ENCODE results near the gene CA11.
A peak's percentile ranks its signal among the peaks of the same experiment; 100 is the strongest.
"Not testable (repeated sequence)": the region's sequence is repeated elsewhere in the genome, so short reads cannot be mapped to it uniquely, and the experiment has no call there.

The CA11 gene

DNA sequence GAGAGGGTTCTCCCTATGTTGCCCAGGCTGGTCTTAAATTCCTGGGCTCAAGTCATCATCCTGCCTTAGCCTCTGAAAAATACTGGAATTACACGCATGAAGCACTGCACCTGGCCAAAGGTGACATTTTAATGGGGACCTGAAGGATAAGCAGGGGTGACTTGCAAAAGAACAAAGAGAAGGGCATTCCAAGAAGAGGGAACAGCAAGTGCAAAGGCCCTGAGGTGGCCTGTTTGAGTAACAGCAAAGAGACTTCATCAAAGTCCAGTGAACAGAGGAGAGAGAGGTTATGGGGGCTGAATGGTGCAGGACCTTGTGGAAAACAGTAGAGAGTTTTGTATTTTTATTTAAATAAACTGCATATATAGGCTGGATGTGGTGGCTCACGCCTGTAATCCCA, 4.1 kb downstream of the CA11 start:
- no peak for DNase-seq

GRCh38 chr19:48639483-48640375, 6.3 kb downstream of the CA11 start:
- no peak for DNase-seq

DNA sequence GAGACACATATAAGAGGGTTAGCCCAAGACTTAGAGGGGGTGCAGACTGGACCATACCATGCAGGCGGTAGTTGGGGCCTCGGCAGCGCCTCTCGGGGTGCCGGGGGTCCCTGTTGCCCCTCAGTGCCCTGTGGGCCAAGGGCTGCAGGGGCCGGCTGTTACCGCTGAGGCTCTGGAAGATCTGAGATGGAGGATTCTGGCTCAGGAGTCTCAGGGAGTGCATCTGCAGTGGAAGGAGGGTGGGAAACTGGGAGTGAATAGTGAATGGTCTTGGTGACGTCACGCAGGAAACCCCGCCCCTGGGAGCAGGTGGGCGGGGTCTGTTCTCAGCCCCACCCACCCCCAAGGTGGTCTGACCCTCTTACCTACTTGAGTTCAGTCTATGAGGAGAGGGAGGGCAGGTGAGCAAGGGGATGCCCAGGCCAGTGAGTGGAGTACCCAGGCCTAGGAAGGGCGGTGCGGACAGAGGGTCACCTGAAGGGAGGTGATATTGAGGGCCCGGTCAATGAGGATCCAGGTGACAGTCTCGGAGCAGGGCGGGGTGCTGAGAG, 7.1 kb downstream of the CA11 start:
- DNase-seq, result no peak

GRCh38 chr19:48637948-48638830, 7.8 kb downstream of the CA11 start:
- peak; percentile 82 for DNase-seq

GRCh38 chr19:48637449-48637947, 8.5 kb downstream of the CA11 start:
- peak; percentile 95 for DNase-seq

DNA sequence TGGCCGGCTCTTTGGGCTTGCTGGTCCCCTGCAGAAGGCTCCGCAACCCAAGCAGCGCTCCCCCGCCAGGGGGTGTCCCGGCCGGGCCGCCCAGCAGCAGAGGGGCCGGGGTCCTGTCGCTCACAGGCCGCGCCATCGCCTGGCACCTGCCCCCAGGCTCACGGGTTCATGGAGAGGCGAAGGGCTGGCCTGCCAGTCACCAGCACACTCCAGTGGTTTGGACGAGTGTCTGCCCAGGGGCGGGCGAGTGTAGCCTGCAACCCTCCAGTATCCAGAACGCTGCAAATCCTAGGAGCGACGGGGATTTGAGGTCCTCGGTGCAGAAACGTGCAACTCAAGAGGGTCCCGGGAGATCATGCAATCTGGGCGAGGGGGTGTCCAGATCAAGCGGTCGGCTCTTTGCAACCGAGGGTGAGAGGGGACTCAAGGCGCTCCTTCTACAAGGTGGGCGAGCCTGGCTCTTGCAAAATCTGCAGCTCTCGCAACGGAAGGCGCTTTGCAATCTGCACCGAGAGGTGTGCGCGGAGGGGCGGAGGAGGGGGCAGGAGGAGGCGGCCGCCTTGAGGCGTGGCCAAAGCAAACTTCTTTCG, 9.0 kb downstream of the CA11 start, which contains the start of gene DBP:
Gene DBP (minus strand): TSS at position 521 of the 590 bp plus-strand sequence. CDS start 385 bp downstream, at position 136.
- DNase-seq, result peak; percentile 31

GRCh38 chr19:48635966-48636858, 9.8 kb downstream of the CA11 start:
- no peak for DNase-seq

DNA sequence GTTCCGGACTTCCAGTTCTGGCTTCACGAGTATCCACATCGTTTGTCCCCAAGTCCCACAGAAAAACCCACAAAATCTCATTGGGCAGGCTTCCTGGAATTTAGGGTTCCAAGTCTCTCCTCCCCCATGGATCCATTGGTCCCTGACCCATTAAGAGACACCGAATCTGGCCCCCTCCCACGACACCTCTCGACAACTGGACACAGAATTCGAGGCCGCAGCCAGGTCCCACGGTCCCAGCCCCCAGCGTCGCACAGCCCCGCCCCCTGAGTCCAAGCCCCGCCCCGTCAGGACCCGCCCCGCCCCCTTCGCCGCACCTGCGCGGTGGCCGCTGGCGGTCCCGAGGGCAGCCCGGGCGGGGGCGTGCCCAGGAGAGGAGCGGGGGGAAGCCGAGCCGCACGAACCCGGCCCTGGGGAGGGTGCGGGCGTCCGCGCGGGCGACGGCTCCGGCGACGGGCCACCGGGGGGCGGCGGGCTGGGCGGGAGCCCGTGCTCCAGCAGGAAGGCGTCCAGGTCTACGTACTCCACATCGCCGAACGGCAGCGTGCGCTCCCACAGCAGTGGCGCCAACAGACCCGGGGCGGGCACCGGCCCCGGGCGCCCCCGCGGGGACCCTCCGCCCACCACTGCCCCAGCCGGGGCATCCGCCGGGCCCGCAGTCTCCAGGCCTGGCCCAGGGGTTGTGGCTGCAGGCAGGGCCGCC, 10.6 kb downstream of the CA11 start:
- DNase-seq, result no peak

DNA sequence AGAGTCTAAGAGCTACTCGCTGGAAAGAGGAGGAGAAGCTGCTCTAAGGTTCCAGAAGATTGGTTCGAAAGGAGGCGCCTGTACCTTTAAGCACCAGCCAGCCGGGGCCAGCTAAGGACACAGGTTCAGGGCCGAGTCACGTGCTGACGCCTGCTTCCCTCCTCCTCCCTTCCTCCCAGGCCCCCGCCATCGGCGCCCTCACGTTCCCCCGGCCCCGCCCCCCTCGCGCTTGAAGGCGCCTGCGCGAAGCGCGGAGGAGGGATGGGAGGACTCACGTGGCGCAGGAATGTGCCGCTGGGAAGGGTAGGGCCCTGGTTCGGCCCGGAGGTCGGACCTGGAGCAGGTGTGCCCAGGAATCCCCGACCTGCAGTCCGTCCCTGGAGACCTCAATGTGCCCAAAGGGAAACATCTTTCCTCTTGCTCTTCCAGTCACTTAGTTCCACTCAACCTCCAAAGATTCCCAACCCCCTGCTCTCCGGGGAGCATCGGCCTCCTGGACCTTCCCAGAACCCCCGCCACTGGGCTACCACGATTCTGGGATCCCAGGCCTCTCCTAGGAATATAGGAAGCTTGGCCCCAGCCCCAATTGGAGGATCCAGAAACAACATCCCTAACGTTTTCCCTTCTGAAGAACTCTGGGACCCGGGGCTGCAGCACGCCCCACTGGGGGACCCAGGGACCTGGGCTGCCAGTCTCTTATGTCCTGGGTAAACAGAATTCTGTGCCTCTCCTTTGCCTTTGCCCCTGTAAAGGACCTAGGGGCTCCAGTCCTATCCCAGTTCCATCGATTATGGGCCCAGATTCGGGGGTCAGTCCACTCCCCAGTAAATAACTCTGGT, 11.3 kb downstream of the CA11 start:
- peak; percentile 77 for DNase-seq

DNA sequence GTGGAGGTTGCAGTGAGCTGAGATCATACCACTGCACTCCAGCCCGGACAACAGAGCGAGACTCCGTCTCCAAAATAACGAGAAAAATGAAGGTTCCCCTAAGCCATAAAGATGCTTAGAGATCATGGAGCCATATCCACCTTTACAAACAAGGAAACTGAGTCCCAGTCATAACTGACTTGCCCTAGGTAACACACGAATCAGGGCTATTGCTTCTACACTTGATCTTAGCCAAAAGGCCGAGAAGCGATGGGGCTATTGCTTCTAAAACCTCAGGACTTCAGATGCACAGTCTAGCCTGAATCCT, 12.0 kb downstream of the CA11 start:
- DNase-seq, result no peak

- DNase-seq, result no peak
Observed at GRCh38 chr19:48633148-48634035, 12.6 kb downstream of the CA11 start.

- peak; percentile 14 for DNase-seq
Observed at GRCh38 chr19:48632692-48633147, 13.3 kb downstream of the CA11 start.

- DNase-seq, result not testable (repeated sequence)
Observed at GRCh38 chr19:48632286-48632685, 13.7 kb downstream of the CA11 start.

DNA sequence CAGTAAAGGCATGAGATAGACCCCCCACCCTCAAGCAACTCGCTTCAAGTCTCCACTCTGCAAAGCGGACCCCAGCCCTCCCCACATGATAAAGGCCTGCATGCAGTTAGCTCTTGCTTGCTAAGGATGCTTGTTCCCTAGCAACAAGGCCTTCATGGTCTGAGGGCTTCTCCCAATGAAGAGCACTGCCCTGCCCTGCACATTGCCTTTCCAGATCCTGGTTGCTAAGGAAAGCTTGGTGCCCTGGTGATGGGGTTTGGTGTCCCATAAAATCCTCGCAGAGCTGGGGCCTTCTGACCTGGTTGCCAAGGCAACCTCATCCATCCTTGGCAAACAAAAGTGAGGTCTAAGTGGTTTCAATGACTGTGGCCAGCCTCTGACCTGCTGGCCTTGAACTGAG, 14.8 kb downstream of the CA11 start:
- no peak for DNase-seq

DNA sequence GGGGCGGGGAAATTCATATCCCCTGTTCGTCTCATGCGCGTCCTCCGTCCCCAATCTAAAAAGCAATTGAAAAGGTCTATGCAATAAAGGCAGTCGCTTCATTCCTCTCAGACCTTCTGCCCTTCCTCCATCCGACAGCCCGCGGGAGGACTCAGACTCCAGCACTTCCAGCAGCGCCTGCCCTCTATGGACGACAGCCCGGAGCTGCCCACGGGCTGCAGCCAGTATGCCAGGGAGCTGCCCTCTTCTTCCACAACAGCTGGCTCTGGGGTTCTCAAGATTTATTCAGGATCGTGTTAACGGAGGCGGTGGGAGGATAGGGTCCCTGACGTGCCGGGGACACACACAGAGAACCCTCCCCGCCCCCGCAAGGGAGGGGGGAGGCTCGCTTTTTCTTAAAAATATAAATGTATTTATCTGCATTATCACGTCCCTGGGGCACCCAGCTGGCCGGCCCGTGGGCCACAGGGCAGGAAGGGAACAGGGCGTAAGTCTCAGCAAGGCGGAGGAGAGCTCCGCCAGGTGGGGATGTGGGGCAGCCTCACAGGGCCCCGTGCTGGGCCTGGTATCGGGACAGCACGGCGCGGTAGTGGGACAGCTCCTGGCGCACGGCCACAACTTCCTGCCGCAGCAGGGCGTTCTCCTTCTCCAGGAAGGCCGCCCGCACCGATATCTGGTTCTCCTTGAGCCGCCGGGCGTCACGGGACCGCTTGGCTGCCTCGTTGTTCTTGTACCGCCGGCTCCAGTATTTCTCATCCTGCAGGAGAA, 15.5 kb downstream of the CA11 start:
- no peak for DNase-seq

GRCh38 chr19:48629599-48630295, 16.2 kb downstream of the CA11 start:
- no peak for DNase-seq

DNA sequence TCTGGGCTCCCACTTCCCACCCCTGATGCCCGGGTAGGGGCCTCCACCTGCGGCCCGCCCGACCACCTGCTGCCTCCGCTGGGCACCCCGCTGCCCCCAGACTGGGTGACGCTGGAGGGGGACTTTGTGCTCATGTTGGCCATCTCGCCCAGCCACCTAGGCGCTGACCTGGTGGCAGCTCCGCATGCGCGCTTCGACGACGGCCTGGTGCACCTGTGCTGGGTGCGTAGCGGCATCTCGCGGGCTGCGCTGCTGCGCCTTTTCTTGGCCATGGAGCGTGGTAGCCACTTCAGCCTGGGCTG, 16.7 kb downstream of the CA11 start:
- DNase-seq, result no peak
